MG63 (cell line): ENCODE results near the gene PDE8B. TPM values are rescaled to one million over a fixed set of nuclear protein-coding genes. Genes with fewer than 3 reads are reported as not detected.

Source experiments
- DNase-seq: peaks from one replicate; pipeline ENCODE4 v3.0.0-alpha.2; 2020
- H3K27me3 ChIP-seq: fragments of 250-450 bp; sonication (Bioruptor Pico); 2 replicates; pipeline ENCODE4 v1.5.1; 2020; ENCODE audit warnings: mild to moderate bottlenecking, moderate library complexity
- H3K36me3 ChIP-seq: fragments of 250-450 bp; sonication (Bioruptor Pico); 2 replicates; pipeline ENCODE4 v1.5.1; 2020; ENCODE audit warnings: mild to moderate bottlenecking, moderate library complexity
- H3K4me3 ChIP-seq: fragments of 250-450 bp; sonication (Bioruptor Pico); 2 replicates; pipeline ENCODE4 v1.5.1; 2020; ENCODE audit warnings: mild to moderate bottlenecking, moderate library complexity
- H3K9me3 ChIP-seq: fragments of 250-450 bp; sonication (Bioruptor Pico); 2 replicates; pipeline ENCODE4 v1.5.1; 2020; ENCODE audit warnings: mild to moderate bottlenecking, moderate library complexity
- total RNA-seq: library from RNA; depleted of rRNA; stranded (reverse); fragments of >200 nt; shearing (Covaris generic); gene quantifications from 2 replicates; pipeline ENCODE4 v1.2.3, GENCODE V29; 2014; ENCODE audit warnings: low replicate concordance

The PDE8B gene
- total RNA-seq, 1 experiment from 2014 or later = 0.26 TPM

DNA sequence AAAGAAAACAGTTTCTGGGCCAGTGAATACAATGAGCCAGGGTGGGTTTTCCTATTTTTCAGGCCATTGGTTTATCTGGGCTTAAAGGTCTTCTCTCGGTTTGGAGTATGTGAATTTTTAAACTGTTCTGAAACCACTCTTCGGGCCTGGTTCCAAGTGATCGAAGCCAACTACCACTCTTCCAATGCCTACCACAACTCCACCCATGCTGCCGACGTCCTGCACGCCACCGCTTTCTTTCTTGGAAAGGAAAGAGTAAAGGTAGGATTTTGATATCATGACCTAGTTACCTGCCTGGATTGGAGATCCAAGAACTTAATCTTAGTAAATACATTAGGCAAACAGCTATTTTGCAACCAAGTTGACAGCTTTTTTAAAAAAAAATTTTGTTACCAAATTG lies 202.6 kb downstream of the PDE8B start:
- H3K27me3 ChIP-seq = no peaks in the 10 kb centered on the region; the same call in 1 of the 2 replicates
- H3K9me3 ChIP-seq = no peaks in the 10 kb centered on the region
- no peaks in the 10 kb centered on the region for H3K36me3 ChIP-seq
- no peak for DNase-seq
- H3K4me3 ChIP-seq = no peak overlapping the region

DNA sequence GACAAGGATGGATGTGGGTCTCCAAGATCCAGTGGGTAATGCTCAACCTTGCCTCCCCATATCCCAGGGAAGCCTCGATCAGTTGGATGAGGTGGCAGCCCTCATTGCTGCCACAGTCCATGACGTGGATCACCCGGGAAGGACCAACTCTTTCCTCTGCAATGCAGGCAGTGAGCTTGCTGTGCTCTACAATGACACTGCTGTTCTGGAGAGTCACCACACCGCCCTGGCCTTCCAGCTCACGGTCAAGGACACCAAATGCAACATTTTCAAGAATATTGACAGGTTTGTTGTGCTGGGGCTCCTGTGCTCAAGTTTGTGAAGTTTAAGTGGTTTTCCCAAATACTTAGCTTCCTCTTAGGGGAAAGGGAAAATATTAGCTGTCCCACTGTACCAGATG lies 207.7 kb downstream of the PDE8B start:
- Histone ChIP-seq H3K36me3 (no peaks in the 10 kb centered on the region), H3K4me3 (no peak overlapping the region), H3K27me3 (no peaks in the 10 kb centered on the region), H3K9me3 (no peaks in the 10 kb centered on the region)
- DNase-seq = no peak

DNA sequence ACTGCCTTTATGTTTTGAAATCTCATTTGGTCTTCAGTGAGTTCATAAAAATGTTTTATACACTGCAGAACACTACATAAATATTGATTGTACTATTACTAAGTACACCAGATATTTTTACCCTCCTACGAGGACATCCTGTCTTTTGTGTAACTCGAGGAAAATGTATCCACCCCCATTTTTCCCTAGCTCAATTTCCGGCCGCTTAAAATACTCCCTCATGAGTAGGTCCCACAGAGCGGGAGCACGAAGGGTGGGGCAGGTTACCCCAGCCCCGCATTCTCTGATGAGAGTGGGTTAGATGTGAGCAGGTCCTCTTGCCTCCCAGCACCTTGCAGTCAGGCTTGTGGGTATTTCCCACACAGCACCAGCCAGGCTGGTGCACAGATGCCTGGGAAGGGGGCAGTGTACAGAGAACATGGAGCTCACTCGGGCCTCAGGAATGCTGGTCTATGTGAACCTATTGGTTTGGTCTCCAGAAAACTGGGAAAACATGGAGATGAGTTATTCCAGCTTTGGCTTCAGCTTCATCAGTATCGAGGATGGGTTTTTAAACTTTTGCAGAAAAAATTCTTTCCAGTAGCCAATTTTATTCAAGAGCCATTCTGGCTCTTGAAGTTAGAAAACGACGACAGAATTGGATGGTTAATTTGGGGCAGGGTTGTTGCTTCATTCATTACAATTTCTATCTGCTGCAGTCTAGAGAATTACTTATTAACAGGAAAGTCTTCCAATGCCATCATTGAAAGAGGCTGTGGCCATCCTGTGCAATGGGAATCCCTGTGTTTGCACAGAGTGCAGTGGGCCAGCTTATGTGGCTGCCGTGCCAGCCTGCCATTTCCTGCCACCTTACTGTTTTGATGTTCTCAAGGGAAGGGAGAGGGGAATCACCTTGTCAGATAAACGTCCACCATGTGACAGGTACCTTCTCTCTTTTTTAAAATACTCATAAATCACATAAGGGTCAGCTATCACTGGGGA lies 208.4 kb downstream of the PDE8B start:
- no peaks in the 10 kb centered on the region for H3K9me3 ChIP-seq
- H3K4me3 ChIP-seq = no peak overlapping the region
- DNase-seq = no peak
- no peaks in the 10 kb centered on the region for H3K36me3 ChIP-seq
- H3K27me3 ChIP-seq = no peaks in the 10 kb centered on the region

DNA sequence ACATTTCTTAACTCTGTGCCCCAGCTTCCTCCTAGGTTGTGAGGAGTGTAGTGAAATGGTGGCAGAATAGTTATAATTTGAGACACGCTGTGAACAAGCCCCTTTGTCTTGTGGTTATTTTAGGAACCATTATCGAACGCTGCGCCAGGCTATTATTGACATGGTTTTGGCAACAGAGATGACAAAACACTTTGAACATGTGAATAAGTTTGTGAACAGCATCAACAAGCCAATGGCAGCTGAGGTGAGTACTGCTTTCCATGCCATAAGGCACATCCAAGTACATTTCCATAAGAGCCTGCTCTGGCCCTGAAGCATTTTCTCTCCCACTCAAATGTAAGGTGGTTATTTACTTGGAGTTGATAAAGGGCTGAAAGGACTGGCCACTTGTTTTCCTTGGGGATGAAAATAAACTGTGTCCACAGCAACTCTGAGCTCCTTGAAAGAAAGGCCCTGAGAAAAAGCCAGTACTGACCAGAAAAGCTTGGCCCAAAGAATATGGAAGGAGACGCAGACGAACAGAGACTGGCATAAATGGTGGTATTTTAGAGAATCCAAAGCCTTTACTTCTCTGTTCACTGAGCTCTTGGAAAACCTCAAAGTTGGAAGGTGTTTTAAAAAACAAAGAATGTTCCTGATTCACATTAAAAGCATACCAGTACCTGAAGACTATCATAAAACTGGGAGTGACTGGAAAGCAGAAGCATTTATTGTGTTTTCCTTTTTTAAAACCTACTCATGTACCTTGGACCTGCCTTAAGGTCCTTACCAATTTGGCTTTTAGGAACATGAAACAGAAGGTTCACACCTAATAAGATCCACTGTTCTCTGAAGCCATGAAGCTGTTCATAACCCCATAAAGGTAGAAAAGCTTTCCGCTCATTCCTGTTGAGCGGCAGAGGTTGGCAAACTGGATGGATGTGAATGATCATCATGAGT lies 209.4 kb downstream of the PDE8B start:
- Histone ChIP-seq H3K27me3 (no peaks in the 10 kb centered on the region), H3K9me3 (no peaks in the 10 kb centered on the region)

DNA sequence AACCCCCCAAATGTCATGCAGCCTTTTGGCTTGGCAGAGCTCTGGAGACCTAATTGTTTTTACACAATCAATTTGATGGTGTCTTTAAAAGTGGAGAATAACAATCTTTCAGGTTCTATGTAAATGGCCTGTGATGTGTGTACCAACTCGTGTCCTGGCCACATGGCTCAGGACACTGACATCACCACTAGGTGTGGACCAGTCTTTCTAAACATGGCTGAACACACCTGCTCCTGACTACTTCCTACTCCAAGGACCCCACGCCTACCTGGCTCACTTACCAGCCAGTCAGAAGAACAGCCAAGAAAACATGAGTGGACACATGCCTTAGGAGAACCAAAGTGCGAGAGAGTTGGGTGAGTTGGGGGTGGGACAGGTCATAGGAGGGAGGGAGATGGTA lies 210.5 kb downstream of the PDE8B start:
- Histone ChIP-seq H3K9me3 (no peaks in the 10 kb centered on the region), H3K27me3 (no peaks in the 10 kb centered on the region), H3K4me3 (no peak overlapping the region), H3K36me3 (peaks cover 4% of the 10 kb centered on the region; the same call in 1 of the 2 replicates)
- DNase-seq = no peak

More for the DNA sequence above, 209.4 kb downstream of the PDE8B start:
- Histone ChIP-seq H3K36me3 (no peaks in the 10 kb centered on the region), H3K4me3 (no peak overlapping the region)
- no peak for DNase-seq

DNA sequence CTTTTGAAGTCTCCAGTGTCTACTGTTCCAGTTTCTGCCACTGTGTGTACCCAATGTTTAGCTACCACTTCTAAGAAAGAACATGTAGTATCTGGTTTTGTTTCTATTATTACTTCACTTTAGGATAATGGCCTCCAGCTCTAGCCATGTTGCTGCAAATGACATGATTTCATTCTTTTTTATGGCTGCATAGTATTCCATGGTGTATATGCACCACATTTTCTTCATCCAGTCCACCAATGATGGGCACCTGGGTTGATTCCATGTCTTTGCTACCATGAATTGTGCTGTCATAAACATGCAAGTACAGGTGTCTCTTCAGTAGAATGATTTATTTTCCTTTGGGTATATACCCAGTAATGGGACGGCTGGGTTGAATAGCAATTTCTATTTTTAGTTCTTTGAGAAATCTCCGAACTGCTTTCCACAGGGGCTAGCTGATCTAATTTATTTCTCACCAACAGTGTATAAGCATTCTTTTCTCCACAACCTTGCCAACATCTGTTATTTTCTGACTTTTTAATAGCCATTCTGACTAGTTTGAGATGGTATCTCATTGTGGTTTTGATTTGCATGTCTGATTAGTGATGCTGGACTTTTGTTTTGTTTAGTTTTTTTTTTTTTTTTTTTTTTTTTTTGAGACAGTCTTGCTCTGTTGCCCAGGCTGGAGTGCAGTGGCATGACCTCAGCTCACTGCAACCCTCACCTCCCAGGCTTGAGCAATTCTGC lies 212.7 kb downstream of the PDE8B start:
- DNase-seq = no peak
- Histone ChIP-seq H3K4me3 (no peak overlapping the region), H3K36me3 (peaks cover 8% of the 10 kb centered on the region), H3K9me3 (no peaks in the 10 kb centered on the region), H3K27me3 (no peaks in the 10 kb centered on the region)

DNA sequence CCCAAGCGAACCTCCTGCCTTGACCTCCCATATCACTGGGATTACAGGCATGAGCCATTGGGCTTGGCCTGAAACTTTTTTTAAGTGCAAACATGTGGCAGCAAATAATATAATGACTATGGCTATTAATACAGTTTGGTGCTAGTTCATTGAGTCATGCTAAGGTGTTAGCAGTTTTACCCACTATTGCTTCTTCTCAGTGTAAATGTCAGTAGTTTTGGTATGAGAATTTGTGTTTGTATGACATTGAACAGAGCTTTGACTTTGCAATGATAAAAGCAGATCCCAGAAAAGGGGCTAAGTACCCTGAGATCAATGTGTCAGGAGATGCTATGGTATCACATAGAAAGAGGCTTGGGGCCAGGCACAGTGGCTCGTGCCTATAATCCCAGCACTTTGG lies 214.4 kb downstream of the PDE8B start:
- no peak for DNase-seq
- no peaks in the 10 kb centered on the region for H3K27me3 ChIP-seq
- H3K9me3 ChIP-seq = no peaks in the 10 kb centered on the region
- no peak overlapping the region for H3K4me3 ChIP-seq
- peaks cover 12% of the 10 kb centered on the region for H3K36me3 ChIP-seq

DNA sequence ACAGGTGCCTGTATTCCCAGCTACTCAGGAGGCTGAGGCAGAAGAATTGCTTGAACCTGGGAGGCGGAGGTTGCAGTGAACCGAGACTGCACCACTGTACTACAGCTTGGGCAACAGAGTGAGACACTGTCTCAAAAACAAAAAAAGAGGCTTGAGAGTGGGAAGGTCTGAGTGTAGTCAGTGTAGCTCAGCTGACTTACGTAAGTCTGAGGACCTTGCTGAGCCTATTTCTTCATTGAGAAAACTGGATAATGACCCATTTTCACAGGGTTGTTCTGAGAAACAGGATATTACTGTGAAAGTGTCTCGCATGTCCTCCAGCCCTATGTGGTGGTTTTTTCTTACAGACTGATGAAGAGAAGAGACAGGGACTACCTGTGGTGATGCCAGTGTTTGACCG lies 214.9 kb downstream of the PDE8B start:
- DNase-seq = no peak
- Histone ChIP-seq H3K9me3 (no peaks in the 10 kb centered on the region), H3K4me3 (no peak overlapping the region), H3K27me3 (no peaks in the 10 kb centered on the region), H3K36me3 (peaks cover 17% of the 10 kb centered on the region)

DNA sequence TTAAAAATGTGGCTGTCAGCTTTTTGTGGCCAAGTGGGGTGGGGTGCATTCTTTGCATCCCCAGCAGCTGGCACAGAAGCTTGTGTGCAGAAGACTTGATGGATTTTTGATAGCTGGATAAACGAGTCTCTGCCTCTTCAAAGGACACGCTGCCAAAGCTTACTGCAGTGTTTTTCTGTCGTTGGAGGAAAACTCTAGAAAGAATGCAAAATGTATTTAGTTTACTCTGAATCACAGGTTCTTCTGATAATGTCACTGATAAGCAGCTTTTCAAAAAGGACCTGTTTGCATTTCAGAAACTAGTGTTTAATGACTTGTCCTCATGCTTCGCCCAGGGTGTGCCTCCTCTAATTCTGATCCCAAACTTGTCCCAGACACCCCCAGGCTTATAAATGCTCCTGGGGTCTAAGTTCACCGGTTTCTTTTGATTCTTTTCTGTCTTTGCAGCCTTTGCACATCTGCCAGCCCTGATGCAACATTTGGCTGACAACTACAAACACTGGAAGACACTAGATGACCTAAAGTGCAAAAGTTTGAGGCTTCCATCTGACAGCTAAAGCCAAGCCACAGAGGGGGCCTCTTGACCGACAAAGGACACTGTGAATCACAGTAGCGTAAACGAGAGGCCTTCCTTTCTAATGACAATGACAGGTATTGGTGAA lies 215.6 kb downstream of the PDE8B start:
- no peak overlapping the region for H3K4me3 ChIP-seq
- H3K27me3 ChIP-seq = no peaks in the 10 kb centered on the region
- H3K36me3 ChIP-seq = peaks cover 17% of the 10 kb centered on the region
- peak; percentile 34 for DNase-seq
- H3K9me3 ChIP-seq = no peaks in the 10 kb centered on the region

DNA sequence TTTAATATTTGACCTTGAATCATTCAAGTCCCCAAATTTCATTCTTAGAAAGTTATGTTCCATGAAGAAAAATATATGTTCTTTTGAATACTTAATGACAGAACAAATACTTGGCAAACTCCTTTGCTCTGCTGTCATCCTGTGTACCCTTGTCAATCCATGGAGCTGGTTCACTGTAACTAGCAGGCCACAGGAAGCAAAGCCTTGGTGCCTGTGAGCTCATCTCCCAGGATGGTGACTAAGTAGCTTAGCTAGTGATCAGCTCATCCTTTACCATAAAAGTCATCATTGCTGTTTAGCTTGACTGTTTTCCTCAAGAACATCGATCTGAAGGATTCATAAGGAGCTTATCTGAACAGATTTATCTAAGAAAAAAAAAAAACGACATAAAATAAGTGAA lies 216.2 kb downstream of the PDE8B start:
- H3K4me3 ChIP-seq = no peak overlapping the region
- DNase-seq = peak; percentile 65
- H3K27me3 ChIP-seq = no peaks in the 10 kb centered on the region
- peaks cover 17% of the 10 kb centered on the region for H3K36me3 ChIP-seq
- no peaks in the 10 kb centered on the region for H3K9me3 ChIP-seq

DNA sequence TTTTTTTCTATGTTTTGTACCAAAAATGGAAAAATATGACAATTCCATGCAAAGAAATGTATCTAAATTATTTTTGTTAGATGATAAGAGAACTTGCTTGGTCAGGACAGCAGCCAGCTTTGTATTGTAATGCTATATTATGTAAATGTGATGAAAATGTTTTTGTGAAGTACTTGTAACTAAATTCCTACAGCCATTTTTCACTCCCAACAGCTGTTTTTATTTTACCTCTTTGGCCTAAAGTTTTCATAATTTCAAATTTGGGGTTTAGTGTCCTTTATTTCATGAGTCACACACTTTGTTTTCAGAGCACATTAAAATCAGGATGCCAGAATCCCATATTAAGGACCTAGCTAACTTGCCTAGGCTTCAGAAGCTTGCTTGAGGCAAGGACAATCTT lies 217.5 kb downstream of the PDE8B start:
- H3K36me3 ChIP-seq = peaks cover 30% of the 10 kb centered on the region
- DNase-seq = no peak
- no peak overlapping the region for H3K4me3 ChIP-seq
- no peaks in the 10 kb centered on the region for H3K9me3 ChIP-seq
- H3K27me3 ChIP-seq = no peaks in the 10 kb centered on the region

DNA sequence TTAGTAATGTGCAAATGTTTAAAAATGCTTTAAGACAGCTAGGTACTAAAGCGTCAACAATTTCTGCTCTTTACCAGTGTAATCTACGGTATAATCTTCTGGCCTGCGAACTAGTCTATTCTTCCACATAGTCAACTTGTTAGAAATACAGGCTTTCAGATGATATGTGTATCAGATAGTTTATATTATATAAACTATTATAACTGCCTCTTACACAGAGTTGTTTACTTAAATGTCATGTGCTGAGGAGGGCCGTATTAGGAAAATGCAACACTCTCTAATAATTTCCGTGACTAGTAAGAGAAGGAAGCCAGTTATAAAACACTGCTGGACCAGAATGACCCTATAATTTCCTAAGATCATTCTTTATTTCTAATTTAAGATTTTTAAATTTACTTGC lies 218.0 kb downstream of the PDE8B start:
- H3K4me3 ChIP-seq = no peak overlapping the region
- no peaks in the 10 kb centered on the region for H3K9me3 ChIP-seq
- peaks cover 33% of the 10 kb centered on the region for H3K36me3 ChIP-seq
- no peaks in the 10 kb centered on the region for H3K27me3 ChIP-seq
- DNase-seq = no peak

DNA sequence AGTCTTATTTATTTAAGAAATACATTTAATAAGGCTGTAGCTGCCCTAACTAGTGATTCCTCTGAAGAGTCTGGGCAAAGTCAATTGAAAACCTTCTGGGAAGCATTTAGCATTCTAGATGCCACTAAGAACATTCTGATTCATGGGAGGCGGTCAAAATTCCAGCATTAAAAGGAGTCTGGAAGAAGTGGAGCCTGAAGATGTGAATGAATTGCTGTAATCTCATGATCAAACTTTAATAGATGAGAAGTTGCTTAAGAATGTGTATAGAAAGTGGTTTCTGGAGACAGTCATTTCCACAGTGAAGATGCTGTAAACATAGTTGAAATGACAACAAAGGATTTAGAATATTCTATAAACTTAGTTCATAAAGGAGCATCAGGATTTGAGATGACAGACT lies 220.2 kb downstream of the PDE8B start:
- Histone ChIP-seq H3K9me3 (no peaks in the 10 kb centered on the region), H3K27me3 (no peaks in the 10 kb centered on the region), H3K4me3 (no peak overlapping the region), H3K36me3 (peaks cover 41% of the 10 kb centered on the region)
- DNase-seq = peak; percentile 7

DNA sequence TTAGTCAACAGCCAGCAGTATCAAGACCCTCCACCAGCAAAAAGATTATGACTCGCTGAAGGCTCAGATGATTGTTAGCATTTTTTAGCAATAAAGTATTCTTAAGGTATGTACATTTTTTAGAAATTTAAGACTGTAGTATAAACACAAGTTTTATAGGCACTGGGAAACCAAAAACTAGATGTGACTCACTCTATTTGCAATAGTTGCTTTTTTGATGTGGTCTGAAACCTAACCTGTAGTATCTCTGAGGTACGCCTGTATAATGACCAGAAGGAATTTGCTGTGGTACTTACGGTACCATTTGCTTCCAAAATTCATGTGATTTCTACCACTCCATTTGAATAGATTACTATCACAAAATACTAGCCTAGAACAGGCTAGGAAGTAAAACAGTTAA lies 220.8 kb downstream of the PDE8B start:
- Histone ChIP-seq H3K9me3 (no peaks in the 10 kb centered on the region), H3K27me3 (no peaks in the 10 kb centered on the region), H3K4me3 (no peak overlapping the region), H3K36me3 (peaks cover 41% of the 10 kb centered on the region)
- no peak for DNase-seq

DNA sequence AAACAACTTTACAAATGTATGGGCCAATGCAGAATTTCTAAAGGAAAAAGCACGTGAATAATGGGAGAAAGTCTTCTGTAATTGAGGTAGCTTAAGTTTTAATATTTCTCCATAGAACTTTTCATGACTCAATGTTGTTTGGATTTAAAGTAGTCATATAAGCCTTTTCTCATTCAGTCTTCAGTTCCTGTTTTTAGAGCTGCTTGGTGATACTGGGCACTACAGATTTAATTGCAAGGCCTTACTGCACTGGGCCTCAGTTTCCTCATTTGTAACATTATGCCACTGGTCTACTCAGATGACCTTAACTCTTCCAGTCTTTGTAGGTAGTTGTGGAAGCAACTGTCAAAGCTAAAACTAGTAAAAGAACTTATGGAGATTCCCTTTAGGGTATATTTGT lies 221.2 kb downstream of the PDE8B start:
- no peaks in the 10 kb centered on the region for H3K27me3 ChIP-seq
- DNase-seq = no peak
- no peak overlapping the region for H3K4me3 ChIP-seq
- H3K36me3 ChIP-seq = peaks cover 44% of the 10 kb centered on the region
- H3K9me3 ChIP-seq = no peaks in the 10 kb centered on the region

DNA sequence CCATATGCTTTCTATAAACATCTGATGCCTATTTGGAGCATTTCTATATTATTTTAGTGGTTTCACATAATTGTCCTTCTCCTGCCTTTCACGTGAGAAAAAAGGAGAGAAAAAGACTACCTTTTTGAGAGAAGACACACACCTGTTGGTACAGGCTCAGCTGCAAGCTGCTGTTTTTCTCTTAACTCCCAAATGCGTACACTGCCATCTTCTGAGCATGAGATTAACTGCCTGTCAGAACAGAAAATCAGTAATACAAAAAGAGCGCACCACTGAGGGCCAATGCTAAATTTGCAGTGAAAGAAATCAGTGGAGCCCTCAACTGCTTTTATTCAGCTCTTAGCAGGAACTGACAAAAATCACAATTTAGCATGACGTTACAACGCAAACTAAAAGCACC lies 226.7 kb downstream of the PDE8B start:
- no peak overlapping the region for H3K4me3 ChIP-seq
- no peak for DNase-seq
- H3K36me3 ChIP-seq = peaks cover 36% of the 10 kb centered on the region
- H3K27me3 ChIP-seq = no peaks in the 10 kb centered on the region
- H3K9me3 ChIP-seq = no peaks in the 10 kb centered on the region
